NOMO-1 treated with dmso at 0.1 percent for 144 hours (cell line): ENCODE measurements around the gene VPS8.

ENCODE experiments used
- DNase-seq: peaks from one replicate; lab custom pipeline; 2025; ENCODE audit not compliant: unreplicated experiment; lab: John Stamatoyannopoulos, UW

The VPS8 gene

GRCh38 chr3:185082149-185082548 lies 270.2 kb downstream of the VPS8 start:
- DNase-seq, result no peak

GRCh38 chr3:185082829-185083228 lies 270.9 kb downstream of the VPS8 start:
- no peak for DNase-seq

- DNase-seq, result no peak
These were observed 272.4 kb downstream of the VPS8 start for GRCh38 chr3:185084402-185084801.

GRCh38 chr3:185084901-185085300 lies 272.9 kb downstream of the VPS8 start:
- DNase-seq, result no peak

- DNase-seq, result no peak
These were observed 275.5 kb downstream of the VPS8 start for GRCh38 chr3:185087419-185087818.

GRCh38 chr3:185089343-185089742 lies 277.4 kb downstream of the VPS8 start:
- no peak for DNase-seq

- no peak for DNase-seq
These were observed 277.8 kb downstream of the VPS8 start for GRCh38 chr3:185089751-185090150.

- no peak for DNase-seq
These were observed 278.8 kb downstream of the VPS8 start for GRCh38 chr3:185090811-185091210.

- DNase-seq, result no peak
These were observed 281.1 kb downstream of the VPS8 start for GRCh38 chr3:185093116-185093515.

- DNase-seq, result no peak
These were observed 282.7 kb downstream of the VPS8 start for GRCh38 chr3:185094697-185095096.
